HepG2 (cell line): ENCODE results near the gene PRICKLE2. TPM values are rescaled to one million over a fixed set of nuclear protein-coding genes. Genes with fewer than 3 reads are reported as not detected.

Source experiments
- ATAC-seq: fragments of 200-7000 bp; cut with Tn5 transposase; 3 replicates; pipeline ENCODE4 v1.9.1; 2020; ENCODE audit warnings: mild to moderate bottlenecking, moderate library complexity
- BruUV-seq: library from RNA; stranded (reverse); fragments of 400-500 nt; replicated peaks from 2 replicates; lab custom pipeline; 2021; lab: Mats Ljungman, UMichigan
- CTCF ChIA-PET: fragments of 300-600 bp; formaldehyde crosslinking; extraction: SDS; loops from one replicate; lab custom pipeline; 2021; ENCODE audit warnings: low total read pairs, inconsistent platforms, low intra/inter-chr PET ratio; lab: Yijun Ruan, JAX
- POLR2A ChIA-PET: fragments of 350-600 bp; sonication (Branson Sonifier 250); formaldehyde crosslinking; loops from one replicate; lab custom pipeline; 2020; ENCODE audit warnings: antibody characterized with exemption, inconsistent platforms; lab: Yijun Ruan, JAX
- DNase-seq: peaks from one replicate; pipeline ENCODE4 v3.0.0-alpha.2; 2015; ENCODE audit warnings: low spot score
- FAIRE-seq: peaks from 3 replicates; lab custom pipeline; 2011; peaks lifted over from hg19 to GRCh38; lab: Jason Lieb, UNC
- H2AFZ ChIP-seq: one replicate; pipeline ENCODE4 v1.6.1; 2011; ENCODE audit warnings: low read length, inconsistent platforms
- H3K27ac ChIP-seq: fragments of 300-600 bp; 3 replicates; pipeline ENCODE4 v1.8.0; 2011; ENCODE audit warnings: mixed run types, mild to moderate bottlenecking, mixed read lengths, low read length, inconsistent platforms; ENCODE audit not compliant: insufficient read depth; ENCODE audit errors: extremely low read length
- H3K27me3 ChIP-seq, 2 experiments: fragments of 200-600 bp in 1 of 2; 2 replicates in 1 of 2; 3 replicates in 1 of 2; pipeline versions ENCODE4 v1.6.0 to v1.8.0; 2011; ENCODE audit warnings: low read length in 2 of 2, mild to moderate bottlenecking in 2 of 2, moderate library complexity in 2 of 2, inconsistent platforms in 1 of 2; ENCODE audit not compliant: insufficient read depth in 2 of 2, control insufficient read depth in 1 of 2
- H3K36me3 ChIP-seq, 2 experiments: fragments of 200-600 bp in 1 of 2; replicated peaks in 1 of 2; 2 replicates in 1 of 2; 3 replicates in 1 of 2; pipeline versions ENCODE4 v1.5.1 to v1.8.0; 2011; ENCODE audit warnings: low read length in 2 of 2, inconsistent platforms in 1 of 2; ENCODE audit not compliant: insufficient read depth in 2 of 2, control insufficient read depth in 1 of 2
- H3K4me1 ChIP-seq: 2 replicates; pipeline ENCODE4 v1.5.1; 2012; ENCODE audit warnings: low read length, inconsistent platforms; ENCODE audit not compliant: insufficient read depth
- H3K4me2 ChIP-seq: 2 replicates; pipeline ENCODE4 v1.6.0; 2011; ENCODE audit warnings: low read depth, low read length, inconsistent platforms
- H3K4me3 ChIP-seq, 3 experiments: fragments of 200-600 bp in 1 of 3; sonication (generic), shearing (Covaris generic) in 1 of 3; replicated peaks in 1 of 3; 2 replicates each; pipeline ENCODE4 v1.5.1; 2011 to 2016; ENCODE audit warnings: low read length in 3 of 3, inconsistent platforms in 2 of 3, low read depth in 2 of 3, mild to moderate bottlenecking in 2 of 3, control low read depth in 1 of 3, mixed read lengths in 1 of 3; ENCODE audit not compliant: insufficient read depth in 1 of 3
- H3K79me2 ChIP-seq: one replicate; pipeline ENCODE4 v1.6.1; 2011; ENCODE audit warnings: low read length, inconsistent platforms; ENCODE audit not compliant: insufficient read depth
- H3K9ac ChIP-seq: 2 replicates; pipeline ENCODE4 v1.6.0; 2011; ENCODE audit warnings: mild to moderate bottlenecking, low read depth, low read length, inconsistent platforms; ENCODE audit not compliant: insufficient read depth
- H3K9me3 ChIP-seq: 2 replicates; pipeline ENCODE4 v1.5.1; 2012; ENCODE audit warnings: mild to moderate bottlenecking, low read length
- H4K20me1 ChIP-seq: 2 replicates; pipeline ENCODE4 v1.6.0; 2011; ENCODE audit warnings: inconsistent platforms, mild to moderate bottlenecking, low read length, moderate library complexity; ENCODE audit not compliant: insufficient read depth
- AGO1 ChIP-seq: fragments of 200-400 bp; formaldehyde crosslinking; IDR thresholded peaks from 2 replicates; pipeline ENCODE4 v1.6.1; 2017; ENCODE audit warnings: mild to moderate bottlenecking, low read depth, low read length, moderate library complexity; ENCODE audit not compliant: poor library complexity, severe bottlenecking
- PREB ChIP-seq: sonication (generic); formaldehyde crosslinking; IDR thresholded peaks from 2 replicates; pipeline ENCODE4 v1.4.0; 2020; ENCODE audit warnings: missing genetic modification reagents
- ZNF205 ChIP-seq: IDR thresholded peaks from 2 replicates; pipeline ENCODE4 v1.6.1; 2018; ENCODE audit warnings: missing biosample characterization, missing genetic modification reagents
- ZNF251 ChIP-seq: sonication (generic); formaldehyde crosslinking; IDR thresholded peaks from 2 replicates; pipeline ENCODE4 v1.9.0; 2021; ENCODE audit warnings: mild to moderate bottlenecking, missing genetic modification reagents
- ZNF550 ChIP-seq: sonication (generic); formaldehyde crosslinking; IDR thresholded peaks from 2 replicates; pipeline ENCODE4 v1.4.0; 2020; ENCODE audit warnings: mild to moderate bottlenecking, missing genetic modification reagents, borderline replicate concordance
- WGBS: methylation state at CpG from one replicate; pipeline ENCODE4 v1.1.6; 2017; ENCODE audit warnings: low lambda C conversion rate; 5-methylcytosine and 5-hydroxymethylcytosine counted together
- in situ Hi-C: cut with HindIII; loops from 2 replicates; pipeline ENCODE4 v1.10.0; 2017; ENCODE audit warnings: low pct_unique_long_range_greater_than_20kb; ENCODE audit not compliant: extremely low pct_ligation_motif_present
- intact Hi-C: fragments of 100-400 bp; cut with micrococcal nuclease; formaldehyde crosslinking; loops from one replicate; pipeline ENCODE4 v1.10.0; 2022; ENCODE audit not compliant: unreplicated experiment
- polyA plus RNA-seq, 8 experiments: library from polyadenylated mRNA; depleted of rRNA in 3 of 8; stranded (reverse) in 7 of 8; unstranded in 1 of 8; fragments of >200 nt; fragmentation: Illumina TruSeq in 4 of 8; extraction: Trizol in 4 of 8; gene quantifications; 2 replicates each; pipeline versions ENCODE4 v1.2.1 to v1.2.3, GENCODE V29; 2011 to 2016; ENCODE audit warnings: low read depth in 4 of 8, missing spikeins in 1 of 8, mixed read lengths in 1 of 8; ENCODE audit not compliant: insufficient read depth in 1 of 8
- total RNA-seq, 5 experiments: library from RNA; depleted of rRNA; stranded (reverse); fragments of >200 nt; fragmentation: Illumina TruSeq; extraction: Trizol; gene quantifications; 2 replicates each; pipeline ENCODE4 v1.2.3, GENCODE V29; 2016; ENCODE audit warnings: low read depth in 1 of 5

The PRICKLE2 gene
- total and polyA plus RNA-seq, 2 of the 13 experiments (the other 11 are each of a cell fraction or from before 2014, with no cell fraction given), result 0.01 to 0.07 TPM

DNA sequence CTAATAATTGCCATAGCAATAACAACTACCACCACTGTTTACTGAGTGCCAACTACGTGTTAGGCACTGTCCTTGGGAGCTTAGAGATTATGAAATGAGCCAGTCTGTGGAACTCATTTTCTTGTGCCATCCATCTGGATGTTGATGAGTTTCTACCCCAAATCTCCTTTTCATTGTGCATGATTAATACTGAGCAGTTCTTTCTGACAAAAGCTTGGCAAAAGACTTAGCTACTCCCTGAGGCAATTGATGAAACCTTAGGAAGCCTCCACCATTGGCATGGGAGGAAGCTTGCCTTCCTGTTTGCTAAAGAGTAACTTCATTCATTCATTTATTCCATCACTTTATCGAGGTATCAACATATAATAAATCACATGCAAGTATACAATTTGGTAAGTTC, 39.8 kb downstream of the PRICKLE2 start:
- CTCF ChIA-PET, result no interaction called here
- intact Hi-C loops (no loop called here), in situ Hi-C loops (no loop called here)
- no peak for ATAC-seq
- Histone ChIP-seq H3K4me2 (no peak overlapping the region), H3K4me1 (peaks cover 10% of the 10 kb centered on the region), H3K9ac (no peak overlapping the region), H2AFZ (no peak overlapping the region), H3K36me3 (no peaks in the 10 kb centered on the region), H3K79me2 (no peaks in the 10 kb centered on the region), H3K4me3 (no peak overlapping the region), H3K27me3 (no peaks in the 10 kb centered on the region), H4K20me1 (no peaks in the 10 kb centered on the region), H3K27ac (no peak overlapping the region), H3K9me3 (no peaks in the 10 kb centered on the region)
- no TSS peak for BruUV-seq
- DNase-seq, result no peak
- WGBS, result 28% methylated on average over 2 of the region's 2 CpGs
- FAIRE-seq, result no peak
- TF ChIP-seq AGO1 (no peak), ZNF205 (CRISPR knock-in tag) (peak; percentile 47; the same call in 1 of the 2 replicates), PREB (CRISPR knock-in tag) (no peak)
- POLR2A ChIA-PET, result no interaction called here

DNA sequence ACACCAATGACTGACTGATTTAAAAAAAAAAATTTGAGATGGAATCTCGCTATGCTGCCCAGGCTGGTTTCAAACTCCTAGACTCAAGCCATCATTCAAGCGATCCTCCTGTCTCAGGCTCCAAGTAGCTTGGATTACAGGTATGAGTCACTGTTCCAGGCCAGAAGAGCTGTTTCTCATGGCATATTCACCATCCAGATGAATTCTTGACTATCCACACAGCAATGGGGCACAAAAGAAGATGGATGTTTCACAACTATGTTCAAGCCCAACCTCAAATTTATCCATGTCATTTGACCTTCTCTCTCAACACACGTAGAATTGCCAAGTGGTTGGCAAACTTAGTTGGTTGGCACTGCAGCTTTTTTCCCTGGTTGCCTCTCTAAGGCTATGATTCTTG, 40.6 kb downstream of the PRICKLE2 start:
- DNase-seq (no peak), ATAC-seq (no peak), FAIRE-seq (no peak)
- Histone ChIP-seq H3K9me3 (no peaks in the 10 kb centered on the region), H3K27me3 (no peaks in the 10 kb centered on the region), H3K36me3 (no peaks in the 10 kb centered on the region), H2AFZ (no peak overlapping the region), H3K4me3 (no peak overlapping the region), H3K27ac (no peak overlapping the region), H3K79me2 (no peaks in the 10 kb centered on the region), H4K20me1 (no peaks in the 10 kb centered on the region), H3K9ac (no peak overlapping the region), H3K4me2 (no peak overlapping the region), H3K4me1 (peaks cover 10% of the 10 kb centered on the region)
- no TSS peak for BruUV-seq
- ChIA-PET POLR2A (no interaction called here), CTCF (no interaction called here)
- in situ Hi-C loops (no loop called here), intact Hi-C loops (no loop called here)
- TF ChIP-seq ZNF550 (CRISPR knock-in tag) (no peak), ZNF251 (CRISPR knock-in tag) (no peak)
- whole genome bisulfite sequencing, result 57% methylated on average over 3 of the region's 3 CpGs
